Measurements from ENCODE around the gene COL11A1. TPM values are rescaled to one million over a fixed set of nuclear protein-coding genes. Genes with fewer than 3 reads are reported as not detected.

Gene COL11A1
- total RNA-seq, 1 experiment from 2014 or later, result 0.05 TPM

- intact Hi-C loops (cut with micrococcal nuclease), result no loop called here
- ChIA-PET RAD21 (ENCODE audit: low non-redundant PET in 1 of 2, low total read pairs in 2 of 2, uncharacterized antibody in 2 of 2, unreplicated experiment in 2 of 2) (no interaction called here), CTCF (no interaction called here), POLR2A (no interaction called here)
- DNase-seq (ENCODE audit: low read depth, low spot score) (no peak), ATAC-seq (no peak)
- Histone ChIP-seq H3K27ac (ENCODE audit: low read depth, low read length) (no peak overlapping the region), H3K9me2 (ENCODE audit: insufficient read depth) (no peaks in the 10 kb centered on the region), H2AFZ (ENCODE audit: low read depth, low read length, poor library complexity, severe bottlenecking) (no peak overlapping the region), H3K27me3 (ENCODE audit: insufficient read depth, low read length) (no peaks in the 10 kb centered on the region), H3K4me1 (ENCODE audit: control insufficient read depth in 1 of 2, insufficient read depth in 2 of 2, low read length in 2 of 2) (no peaks in the 10 kb centered on the region), H3K4me2 (ENCODE audit: low read length) (no peak overlapping the region), H3K4me3 (replicated peaks in 1 of 2; ENCODE audit: low read depth in 1 of 2, low read length in 2 of 2) (no peak overlapping the region), H3K36me3 (ENCODE audit: control insufficient read depth in 1 of 2, insufficient read depth in 2 of 2, low read length in 2 of 2) (no peaks in the 10 kb centered on the region), H3K9me3 (ENCODE audit: control insufficient read depth in 1 of 2, insufficient read depth in 1 of 2, low read depth in 1 of 2, low read length in 2 of 2) (no peaks in the 10 kb centered on the region), H4K20me1 (ENCODE audit: insufficient read depth) (no peaks in the 10 kb centered on the region; the same call in 1 of the 2 replicates), H3K79me2 (ENCODE audit: insufficient read depth, low read length) (no peaks in the 10 kb centered on the region), H3K9ac (ENCODE audit: low read length) (no peak overlapping the region)
- TF ChIP-seq CEBPB (IDR thresholded peaks at IDR 0.05; ENCODE audit: low read depth), result no peak
- TF ChIP-seq CBX3 (IDR thresholded peaks at IDR 0.05; ENCODE audit: low read depth), result no peak
- TF ChIP-seq ZFX (IDR thresholded peaks at IDR 0.05), result no peak
- TF ChIP-seq ZNF274 (IDR thresholded peaks at IDR 0.05; ENCODE audit: low read depth, low read length), result no peak
- TF ChIP-seq, protein P1, sequence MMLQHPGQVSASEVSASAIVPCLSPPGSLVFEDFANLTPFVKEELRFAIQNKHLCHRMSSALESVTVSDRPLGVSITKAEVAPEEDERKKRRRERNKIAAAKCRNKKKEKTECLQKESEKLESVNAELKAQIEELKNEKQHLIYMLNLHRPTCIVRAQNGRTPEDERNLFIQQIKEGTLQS (IDR thresholded peaks at IDR 0.05), result no peak
- TF ChIP-seq EGR1 (IDR thresholded peaks at IDR 0.05; ENCODE audit: low read depth), result no peak
- no TSS peak for BruUV-seq (replicated peaks)
Observed at GRCh38 chr1:103084181-103084580, 24.1 kb downstream of the COL11A1 start.

- RAD21 ChIA-PET (ENCODE audit: low non-redundant PET in 1 of 2, low total read pairs in 2 of 2, uncharacterized antibody in 2 of 2, unreplicated experiment in 2 of 2), result no interaction called here
Observed at GRCh38 chr1:103075316-103076000, 32.9 kb downstream of the COL11A1 start.

More at GRCh38 chr1:103075316-103076000, 32.9 kb downstream of the COL11A1 start:
- no peak for DNase-seq (ENCODE audit: low read depth, low spot score)
- Histone ChIP-seq H2AFZ (ENCODE audit: low read depth, low read length, poor library complexity, severe bottlenecking) (no peak overlapping the region), H3K4me1 (ENCODE audit: control insufficient read depth in 1 of 2, insufficient read depth in 2 of 2, low read length in 2 of 2) (no peaks in the 10 kb centered on the region), H3K36me3 (ENCODE audit: control insufficient read depth in 1 of 2, insufficient read depth in 2 of 2, low read length in 2 of 2) (no peaks in the 10 kb centered on the region), H3K9me3 (ENCODE audit: control insufficient read depth in 1 of 2, insufficient read depth in 1 of 2, low read depth in 1 of 2, low read length in 2 of 2) (no peaks in the 10 kb centered on the region), H4K20me1 (ENCODE audit: insufficient read depth) (no peaks in the 10 kb centered on the region), H3K4me2 (ENCODE audit: low read length) (no peak overlapping the region), H3K27ac (ENCODE audit: low read depth, low read length) (no peak overlapping the region), H3K9ac (ENCODE audit: low read length) (no peak overlapping the region), H3K4me3 (replicated peaks in 1 of 2; ENCODE audit: low read depth in 1 of 2, low read length in 2 of 2) (no peak overlapping the region), H3K27me3 (ENCODE audit: insufficient read depth, low read length) (no peaks in the 10 kb centered on the region), H3K79me2 (ENCODE audit: insufficient read depth, low read length) (no peaks in the 10 kb centered on the region), H3K9me2 (ENCODE audit: insufficient read depth) (no peaks in the 10 kb centered on the region)
- no TSS peak for BruUV-seq (replicated peaks)
- TF ChIP-seq CTCF (IDR thresholded peaks at IDR 0.05 in 2 of 3, conservative IDR thresholded peaks at IDR 0.05 in 1 of 3; ENCODE audit: borderline replicate concordance in 1 of 3, insufficient read depth in 1 of 3, low read depth in 2 of 3, low read length in 2 of 3) (no peak), TCF7L2 (IDR thresholded peaks at IDR 0.05; ENCODE audit: borderline replicate concordance, extremely low read depth, insufficient read depth, insufficient read length) (no peak), EZH2 (IDR thresholded peaks at IDR 0.05) (no peak)
- TF ChIP-seq, protein P1 (IDR thresholded peaks at IDR 0.05), result no peak
- POLR2A ChIA-PET, result no interaction called here
- ATAC-seq, result no peak
- CTCF ChIA-PET, result interaction anchor here (1.6 kb wide), 1 partner anchor 105 kb away, joined by 3 read pairs; no protein-coding TSS in a partner anchor
- intact Hi-C loops (cut with micrococcal nuclease), result no loop called here
